ENCODE results near the gene INO80D. TPM values are rescaled to one million over a fixed set of nuclear protein-coding genes. Genes with fewer than 3 reads are reported as not detected.

Gene INO80D
- total and polyA plus RNA-seq, 2 of the 13 experiments (the other 11 are each of a cell fraction or from before 2014, with no cell fraction given), result 7.6 to 7.9 TPM

GRCh38 chr2:205975082-205975949 is 110.7 kb downstream of the INO80D start (continued):
- TF ChIP-seq HIC2 (CRISPR knock-in tag; IDR thresholded peaks at IDR 0.05; ENCODE audit: low read depth), result peak; percentile 81
- no peak for TF ChIP-seq RFX5 (IDR thresholded peaks at IDR 0.05; ENCODE audit: low read depth, low read length)
- TF ChIP-seq ZNF607 (CRISPR knock-in tag; IDR thresholded peaks at IDR 0.05; ENCODE audit: borderline replicate concordance), result peak; percentile 76; the same call in 1 of the 2 replicates
- no peak; the same call in 1 of the 2 replicates for TF ChIP-seq HHEX (CRISPR knock-in tag; IDR thresholded peaks at IDR 0.05)
- peak; percentile 96; the same call in 1 of the 2 replicates for TF ChIP-seq TOE1 (CRISPR knock-in tag; IDR thresholded peaks at IDR 0.05)
- no peak for TF ChIP-seq KDM5B (CRISPR knock-in tag; IDR thresholded peaks at IDR 0.05; ENCODE audit: borderline replicate concordance)
- no peak for TF ChIP-seq LBX2 (CRISPR knock-in tag; IDR thresholded peaks at IDR 0.05; ENCODE audit: borderline replicate concordance)
- peak; percentile 92; the same call in 1 of the 2 replicates for TF ChIP-seq SMYD3 (CRISPR knock-in tag; IDR thresholded peaks at IDR 0.05)
- peak; percentile 94; the same call in 1 of the 2 replicates for TF ChIP-seq MBD4 (IDR thresholded peaks at IDR 0.05; ENCODE audit: borderline replicate concordance, low read length)
- TF ChIP-seq THAP11 (CRISPR knock-in tag; IDR thresholded peaks at IDR 0.05), result peak; percentile 82
- TF ChIP-seq ZSCAN30 (CRISPR knock-in tag; IDR thresholded peaks at IDR 0.05), result no peak
- TF ChIP-seq AKNA (CRISPR knock-in tag; IDR thresholded peaks at IDR 0.05; ENCODE audit: borderline replicate concordance), result no peak
- TF ChIP-seq ZNF331 (CRISPR knock-in tag; IDR thresholded peaks at IDR 0.05), result peak; percentile 98
- TF ChIP-seq ZNF124 (CRISPR knock-in tag; IDR thresholded peaks at IDR 0.05), result peak; percentile 98
- peak; percentile 99 for TF ChIP-seq ZNF644 (CRISPR knock-in tag; IDR thresholded peaks at IDR 0.05; ENCODE audit: low read depth)
- TF ChIP-seq PLSCR1 (CRISPR knock-in tag; IDR thresholded peaks at IDR 0.05; ENCODE audit: borderline replicate concordance), result no peak
- TF ChIP-seq DR1 (CRISPR knock-in tag; IDR thresholded peaks at IDR 0.05), result no peak
- TF ChIP-seq ZBTB49 (CRISPR knock-in tag; IDR thresholded peaks at IDR 0.05; ENCODE audit: borderline replicate concordance), result no peak; the same call in 1 of the 2 replicates
- no peak for TF ChIP-seq EZH2 (conservative IDR thresholded peaks at IDR 0.05; ENCODE audit: low read depth, low read length)

Measured in HepG2 (cell line).